ENCODE results near the gene IQCN.

The IQCN gene

DNA sequence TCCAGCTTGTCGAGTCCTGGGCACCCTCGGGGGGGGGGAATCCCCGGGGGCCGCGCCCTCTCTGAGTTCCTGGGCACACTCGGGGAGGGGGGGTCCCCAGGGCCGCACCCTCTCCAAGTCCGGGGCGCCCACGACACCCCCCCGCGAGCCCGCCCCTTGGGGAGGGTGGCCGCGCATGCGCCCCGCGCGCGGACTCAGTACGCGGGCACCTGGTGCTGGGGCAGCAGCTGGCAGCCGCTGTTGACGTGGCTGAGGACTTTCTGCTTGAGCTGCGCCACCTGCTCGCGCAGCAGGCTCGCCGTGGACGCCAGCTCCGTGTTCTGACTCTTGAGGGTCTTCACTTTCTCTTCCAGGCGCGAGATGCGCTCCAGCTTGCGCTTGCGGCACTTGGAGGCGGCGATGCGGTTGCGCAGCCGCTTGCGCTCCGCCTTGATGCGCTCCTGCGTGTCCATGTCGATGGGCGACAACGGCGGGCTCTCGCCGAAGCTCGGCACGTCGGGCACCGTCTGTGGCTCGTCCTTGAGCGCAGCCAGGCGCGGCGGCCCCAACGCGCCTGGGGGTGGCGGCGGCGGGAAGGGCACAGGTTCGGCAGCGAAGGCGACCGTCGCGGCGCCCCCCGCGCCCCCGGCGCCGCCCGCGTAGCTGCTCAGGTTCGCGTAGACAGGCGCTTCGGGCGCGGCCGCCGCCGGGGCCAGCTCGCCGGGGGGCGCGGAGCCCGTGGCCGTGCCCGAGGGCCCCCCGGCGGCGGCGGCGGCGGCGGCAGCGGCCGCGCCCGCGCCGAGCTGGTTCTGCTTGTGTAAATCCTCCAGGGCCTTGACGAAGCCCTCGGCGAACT is 6.2 kb upstream of the IQCN start:
- no peak for DNase-seq (ENCODE audit: low read depth)
- TF ChIP-seq, protein P1, sequence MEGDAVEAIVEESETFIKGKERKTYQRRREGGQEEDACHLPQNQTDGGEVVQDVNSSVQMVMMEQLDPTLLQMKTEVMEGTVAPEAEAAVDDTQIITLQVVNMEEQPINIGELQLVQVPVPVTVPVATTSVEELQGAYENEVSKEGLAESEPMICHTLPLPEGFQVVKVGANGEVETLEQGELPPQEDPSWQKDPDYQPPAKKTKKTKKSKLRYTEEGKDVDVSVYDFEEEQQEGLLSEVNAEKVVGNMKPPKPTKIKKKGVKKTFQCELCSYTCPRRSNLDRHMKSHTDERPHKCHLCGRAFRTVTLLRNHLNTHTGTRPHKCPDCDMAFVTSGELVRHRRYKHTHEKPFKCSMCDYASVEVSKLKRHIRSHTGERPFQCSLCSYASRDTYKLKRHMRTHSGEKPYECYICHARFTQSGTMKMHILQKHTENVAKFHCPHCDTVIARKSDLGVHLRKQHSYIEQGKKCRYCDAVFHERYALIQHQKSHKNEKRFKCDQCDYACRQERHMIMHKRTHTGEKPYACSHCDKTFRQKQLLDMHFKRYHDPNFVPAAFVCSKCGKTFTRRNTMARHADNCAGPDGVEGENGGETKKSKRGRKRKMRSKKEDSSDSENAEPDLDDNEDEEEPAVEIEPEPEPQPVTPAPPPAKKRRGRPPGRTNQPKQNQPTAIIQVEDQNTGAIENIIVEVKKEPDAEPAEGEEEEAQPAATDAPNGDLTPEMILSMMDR (IDR thresholded peaks at IDR 0.05; ENCODE audit: low read depth, low read length, missing control alignments), result no peak
- peak overlapping the region; percentile 98 for H3K4me3 ChIP-seq (ENCODE audit: low read depth, low read length)
- in situ Hi-C loops (cut with HindIII; ENCODE audit: low sequenced_read_pairs), result no loop called here

DNA sequence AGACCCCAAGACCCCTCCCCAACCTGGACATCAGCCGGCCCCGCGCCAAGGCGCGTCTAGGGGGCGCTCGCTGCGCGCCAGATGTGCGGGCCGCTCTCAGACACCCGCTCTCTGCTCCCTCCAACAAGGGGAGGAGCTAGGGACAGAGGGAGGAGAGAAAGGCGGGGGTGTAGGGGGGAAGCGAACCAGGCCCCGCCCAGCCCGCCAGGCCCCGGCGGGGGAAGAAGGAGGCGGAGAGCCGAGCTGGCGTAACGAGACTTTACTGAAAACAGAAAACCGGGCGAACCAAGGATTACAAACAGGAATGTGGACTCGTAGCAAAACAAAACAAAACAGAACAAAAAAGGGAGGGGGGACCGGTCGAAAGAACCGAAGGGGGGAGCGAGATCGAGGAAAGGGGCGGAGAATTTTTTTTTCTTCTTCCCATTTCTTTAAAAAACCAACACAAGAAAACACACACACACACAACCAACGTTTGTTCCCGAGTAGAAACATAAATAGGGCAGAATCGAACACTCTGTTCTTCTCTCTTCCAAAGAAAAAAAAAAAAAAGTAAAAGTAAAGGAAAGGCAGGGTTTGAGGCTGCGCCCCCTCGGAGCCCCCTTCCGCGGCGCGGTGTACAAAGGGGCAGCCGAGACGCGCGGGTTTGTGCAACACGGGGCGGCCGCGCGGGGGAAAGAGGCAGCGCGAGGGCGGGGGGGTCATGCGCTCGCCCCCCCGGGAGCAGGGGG is 5.4 kb upstream of the IQCN start:
- peak overlapping the region; percentile 98 for H3K4me3 ChIP-seq (ENCODE audit: low read depth, low read length)
- DNase-seq (ENCODE audit: low read depth), result peak; percentile 83
- TF ChIP-seq, protein P1 (IDR thresholded peaks at IDR 0.05; ENCODE audit: low read depth, low read length, missing control alignments), result peak; percentile 85
- in situ Hi-C loops (cut with HindIII; ENCODE audit: low sequenced_read_pairs), result no loop called here

DNA sequence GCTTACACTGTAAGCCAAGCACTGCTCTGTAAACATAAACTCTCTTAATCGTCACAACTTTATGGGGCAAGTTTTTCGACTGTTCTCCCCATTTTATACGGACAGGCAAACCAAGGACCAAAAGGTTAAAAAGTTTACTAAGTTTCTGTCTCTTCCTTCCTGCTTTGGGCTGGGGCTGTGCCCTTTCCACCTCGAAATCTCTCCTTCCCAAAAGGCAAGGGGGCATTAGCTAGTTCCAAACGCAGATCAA is 4.9 kb upstream of the IQCN start:
- peak overlapping the region; percentile 98 for H3K4me3 ChIP-seq (ENCODE audit: low read depth, low read length)
- in situ Hi-C loops (cut with HindIII; ENCODE audit: low sequenced_read_pairs), result no loop called here
- TF ChIP-seq, protein P1 (IDR thresholded peaks at IDR 0.05; ENCODE audit: low read depth, low read length, missing control alignments), result no peak
- DNase-seq (ENCODE audit: low read depth), result no peak

DNA sequence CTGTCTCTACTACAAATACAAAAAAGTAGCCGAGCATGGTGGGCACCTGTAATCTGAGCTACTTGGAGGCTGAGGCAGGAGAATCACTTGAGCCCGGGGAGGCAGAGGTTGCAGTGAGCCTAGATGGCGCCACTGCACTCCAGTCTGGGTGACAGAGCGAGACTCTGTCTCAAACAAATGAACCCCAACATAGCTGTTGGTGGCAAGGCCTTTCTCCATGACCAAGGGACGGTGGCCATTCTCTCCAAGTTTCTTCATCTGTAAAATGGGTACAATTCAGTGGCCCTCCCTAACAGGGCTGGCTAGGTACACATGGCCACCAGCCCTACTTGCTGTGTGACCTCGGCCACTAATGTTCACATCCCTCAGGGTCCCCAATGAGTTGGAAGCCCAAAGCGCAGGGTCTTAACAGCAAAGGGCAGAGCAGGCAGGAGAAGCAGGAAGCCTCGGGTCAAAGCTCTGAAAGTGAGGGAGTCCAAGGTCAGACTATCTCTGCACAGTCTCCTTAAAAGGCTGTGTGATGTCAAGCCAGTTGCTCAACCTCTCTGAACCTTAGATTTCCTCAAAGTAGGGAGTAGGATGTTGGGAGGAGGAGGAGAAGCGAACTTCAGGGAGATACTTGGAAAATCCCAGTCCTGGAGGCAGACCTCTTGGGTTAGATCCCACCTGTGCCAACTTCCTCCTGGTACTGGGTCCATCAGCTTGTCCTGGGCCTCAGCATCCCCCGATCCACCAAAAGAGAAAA is 4.4 kb upstream of the IQCN start:
- TF ChIP-seq, protein P1 (IDR thresholded peaks at IDR 0.05; ENCODE audit: low read depth, low read length, missing control alignments), result peak; percentile 33
- no peak for DNase-seq (ENCODE audit: low read depth)
- in situ Hi-C loops (cut with HindIII; ENCODE audit: low sequenced_read_pairs), result no loop called here
- peak overlapping the region; percentile 98 for H3K4me3 ChIP-seq (ENCODE audit: low read depth, low read length)

DNA sequence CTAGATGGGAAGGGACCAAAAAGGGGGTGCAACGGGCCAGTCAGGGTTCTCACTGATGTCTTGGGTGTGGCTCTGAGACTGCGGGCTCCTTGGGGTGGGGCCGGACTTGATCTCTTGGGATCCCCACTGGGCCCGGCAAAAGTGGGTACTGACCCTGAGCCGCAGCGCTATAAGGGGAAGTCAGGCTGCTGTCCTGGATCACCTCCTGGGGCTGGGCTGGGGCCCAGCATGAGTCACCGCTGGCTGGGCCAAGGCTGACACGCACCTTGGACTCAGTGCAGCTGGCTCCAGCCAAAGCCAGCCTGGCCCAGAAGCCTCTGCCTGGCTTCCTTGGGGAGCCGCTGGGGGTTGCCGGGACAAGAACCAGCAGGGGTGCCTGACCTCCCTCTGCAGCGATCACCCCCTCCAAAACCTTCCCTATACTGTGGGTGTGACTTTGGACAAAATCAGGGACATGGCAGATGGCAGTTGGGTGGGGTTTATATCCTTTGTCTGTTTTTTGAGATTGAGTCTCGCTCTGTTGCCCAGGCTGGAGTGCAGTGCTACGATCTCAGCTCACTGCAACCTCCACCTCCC is 617 bp upstream of the IQCN start:
- in situ Hi-C loops (cut with HindIII; ENCODE audit: low sequenced_read_pairs), result no loop called here
- TF ChIP-seq, protein P1 (IDR thresholded peaks at IDR 0.05; ENCODE audit: low read depth, low read length, missing control alignments), result no peak
- peak overlapping the region; percentile 4 for H3K4me3 ChIP-seq (ENCODE audit: low read depth, low read length)
- DNase-seq (ENCODE audit: low read depth), result peak; percentile 80

DNA sequence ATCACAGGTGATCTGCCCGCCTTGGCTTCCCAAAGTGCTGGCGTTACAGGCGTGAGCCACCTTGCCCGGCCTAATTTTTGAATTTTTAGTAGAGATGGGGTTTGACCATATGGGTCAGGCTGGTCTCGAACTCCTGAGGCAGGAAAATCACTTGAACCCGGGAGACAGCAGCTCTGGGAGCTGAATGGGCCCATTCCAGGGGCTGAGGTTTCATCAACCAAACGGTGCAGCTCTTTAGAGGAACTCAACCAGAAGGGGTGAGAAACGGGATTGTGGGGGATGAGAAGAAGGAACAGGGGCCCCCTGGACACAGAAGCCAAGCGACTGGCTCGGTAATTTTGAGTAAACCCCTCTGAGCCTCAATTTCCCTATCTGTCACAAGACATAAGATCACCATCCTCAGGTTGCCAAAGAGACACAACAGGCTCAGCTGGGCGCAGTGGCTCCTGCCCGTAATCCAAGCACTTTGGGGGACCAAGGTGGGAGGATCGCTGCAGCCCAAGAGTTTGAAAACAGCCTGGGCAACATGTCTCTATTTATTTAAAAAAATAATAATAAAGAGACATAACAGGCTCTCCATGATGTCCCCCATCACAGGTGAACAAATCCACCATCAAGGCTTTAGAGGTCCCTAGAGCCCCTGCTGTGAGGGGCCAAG is 562 bp downstream of the IQCN start:
- in situ Hi-C loops (cut with HindIII; ENCODE audit: low sequenced_read_pairs), result no loop called here
- no peak overlapping the region for H3K4me3 ChIP-seq (ENCODE audit: low read depth, low read length)
- TF ChIP-seq, protein P1 (IDR thresholded peaks at IDR 0.05; ENCODE audit: low read depth, low read length, missing control alignments), result no peak
- no peak for DNase-seq (ENCODE audit: low read depth)

All from astrocyte of the cerebellum (primary cell).